ENCODE data around the gene GABRA4.

GABRA4 gene

DNA sequence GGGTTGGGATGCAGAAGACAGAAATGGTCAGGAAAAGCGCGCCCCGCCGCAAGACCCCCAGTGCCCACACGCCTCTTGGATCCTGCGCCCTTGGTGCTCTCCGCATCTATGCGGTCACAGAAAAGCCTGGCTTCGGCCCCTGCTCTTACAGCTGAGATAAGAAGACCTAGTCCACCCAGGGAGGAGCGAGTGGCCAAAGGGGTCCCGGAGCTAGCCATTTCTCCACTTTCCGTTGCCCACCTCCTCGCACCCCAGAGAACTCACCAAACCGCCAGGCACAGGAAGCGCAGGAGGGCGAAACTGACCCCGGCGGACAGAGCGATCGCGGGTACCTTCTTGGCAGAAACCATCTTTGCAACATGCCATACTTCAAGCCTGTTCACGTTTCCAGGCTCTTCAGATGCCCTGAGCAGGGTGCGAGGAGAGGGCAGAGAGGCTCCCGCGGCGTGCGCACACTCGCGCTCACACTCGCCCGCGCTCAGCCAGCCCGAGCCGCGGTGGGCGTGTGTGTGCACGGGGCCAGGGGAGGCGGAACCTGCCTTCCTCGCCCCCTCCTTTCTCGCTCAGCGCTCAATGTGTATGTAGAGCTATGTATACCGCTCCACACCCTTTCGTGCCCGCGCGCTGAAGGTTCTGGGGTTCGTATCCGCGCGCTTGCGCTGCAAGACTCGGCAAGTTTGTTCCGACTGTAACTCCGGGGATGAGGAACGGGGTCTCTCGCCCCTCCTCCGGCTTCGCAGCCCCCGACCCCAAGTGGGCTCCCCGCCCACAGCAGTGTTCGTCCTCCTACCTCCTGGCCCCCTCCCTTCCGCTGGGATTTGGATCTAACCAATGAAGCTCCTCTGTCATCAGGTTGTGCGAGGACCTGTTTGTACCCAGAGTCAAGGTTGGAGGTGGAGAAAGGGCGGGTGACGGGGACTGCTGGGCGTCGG is at the start of gene GABRA4:
Gene GABRA4, minus strand, starts transcription at position 507 of the 932 bp plus-strand sequence. Its CDS starts 157 bp downstream, at position 350.
- peaks cover 4% of the 10 kb centered on the region for H3K9me3 ChIP-seq (ENCODE audit: severe bottlenecking)
- DNase-seq: peak; percentile 7
- no peaks in the 10 kb centered on the region for H3K36me3 ChIP-seq
- H3K27me3 ChIP-seq (ENCODE audit: insufficient read depth, low read depth, severe bottlenecking): no peaks in the 10 kb centered on the region
- TF ChIP-seq, protein P1, sequence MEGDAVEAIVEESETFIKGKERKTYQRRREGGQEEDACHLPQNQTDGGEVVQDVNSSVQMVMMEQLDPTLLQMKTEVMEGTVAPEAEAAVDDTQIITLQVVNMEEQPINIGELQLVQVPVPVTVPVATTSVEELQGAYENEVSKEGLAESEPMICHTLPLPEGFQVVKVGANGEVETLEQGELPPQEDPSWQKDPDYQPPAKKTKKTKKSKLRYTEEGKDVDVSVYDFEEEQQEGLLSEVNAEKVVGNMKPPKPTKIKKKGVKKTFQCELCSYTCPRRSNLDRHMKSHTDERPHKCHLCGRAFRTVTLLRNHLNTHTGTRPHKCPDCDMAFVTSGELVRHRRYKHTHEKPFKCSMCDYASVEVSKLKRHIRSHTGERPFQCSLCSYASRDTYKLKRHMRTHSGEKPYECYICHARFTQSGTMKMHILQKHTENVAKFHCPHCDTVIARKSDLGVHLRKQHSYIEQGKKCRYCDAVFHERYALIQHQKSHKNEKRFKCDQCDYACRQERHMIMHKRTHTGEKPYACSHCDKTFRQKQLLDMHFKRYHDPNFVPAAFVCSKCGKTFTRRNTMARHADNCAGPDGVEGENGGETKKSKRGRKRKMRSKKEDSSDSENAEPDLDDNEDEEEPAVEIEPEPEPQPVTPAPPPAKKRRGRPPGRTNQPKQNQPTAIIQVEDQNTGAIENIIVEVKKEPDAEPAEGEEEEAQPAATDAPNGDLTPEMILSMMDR (IDR thresholded peaks at IDR 0.05; ENCODE audit: low read depth, low read length): no peak
- H3K4me3 ChIP-seq (ENCODE audit: low read depth, low read length): no peak within 1 kb of the TSS
- H3K27ac ChIP-seq: no peak within 1 kb of the TSS

DNA sequence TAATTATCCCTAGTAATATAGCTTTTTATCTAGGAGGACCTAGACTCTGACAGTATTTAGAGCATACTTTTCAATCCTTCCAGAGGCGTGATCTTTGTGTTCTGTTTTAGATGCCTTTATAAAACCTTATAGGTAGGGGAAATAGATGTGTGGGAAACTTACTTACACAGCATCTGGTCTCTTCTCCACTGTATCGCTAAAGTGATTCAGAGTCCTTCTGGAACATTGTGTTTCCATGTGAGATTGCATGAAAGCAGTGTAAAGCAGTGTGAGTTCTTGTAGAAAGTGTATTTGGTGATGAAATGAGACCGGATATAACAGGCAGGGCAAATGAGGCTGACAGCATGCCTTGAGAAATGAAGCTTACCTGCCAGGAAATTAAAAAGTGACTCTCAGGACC is 47.4 kb upstream of the GABRA4 start:
- DNase-seq: no peak
- H3K9me3 ChIP-seq (ENCODE audit: severe bottlenecking): no peaks in the 10 kb centered on the region
- no peak overlapping the region for H3K27ac ChIP-seq
- TF ChIP-seq, protein P1 (IDR thresholded peaks at IDR 0.05; ENCODE audit: low read depth, low read length): no peak
- H3K27me3 ChIP-seq (ENCODE audit: insufficient read depth, low read depth, severe bottlenecking): no peaks in the 10 kb centered on the region
- H3K36me3 ChIP-seq: no peaks in the 10 kb centered on the region
- H3K4me3 ChIP-seq (ENCODE audit: low read depth, low read length): no peak overlapping the region

DNA sequence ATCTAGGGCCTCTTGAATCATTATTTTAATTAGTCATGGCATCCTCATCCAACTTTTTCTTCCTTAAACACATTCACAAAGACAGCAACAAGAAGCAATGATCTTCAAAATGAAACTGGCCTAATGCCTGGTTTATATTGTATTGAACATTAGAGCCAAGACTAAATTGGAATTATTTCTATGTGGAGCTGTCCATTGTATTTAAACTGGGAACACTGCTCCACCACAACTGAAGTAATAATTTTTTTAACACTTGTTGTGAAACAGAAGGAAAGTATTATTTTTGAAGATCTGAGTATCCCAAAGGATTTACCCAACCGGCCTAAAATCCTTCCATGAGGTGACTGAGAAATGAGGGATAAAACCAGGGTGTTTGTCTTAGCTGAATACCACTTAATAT is 44.9 kb upstream of the GABRA4 start:
- H3K9me3 ChIP-seq (ENCODE audit: severe bottlenecking): no peaks in the 10 kb centered on the region
- no peak overlapping the region for H3K27ac ChIP-seq
- no peak for DNase-seq
- no peak overlapping the region for H3K4me3 ChIP-seq (ENCODE audit: low read depth, low read length)
- TF ChIP-seq, protein P1 (IDR thresholded peaks at IDR 0.05; ENCODE audit: low read depth, low read length): no peak
- no peaks in the 10 kb centered on the region for H3K27me3 ChIP-seq (ENCODE audit: insufficient read depth, low read depth, severe bottlenecking)
- no peaks in the 10 kb centered on the region for H3K36me3 ChIP-seq

DNA sequence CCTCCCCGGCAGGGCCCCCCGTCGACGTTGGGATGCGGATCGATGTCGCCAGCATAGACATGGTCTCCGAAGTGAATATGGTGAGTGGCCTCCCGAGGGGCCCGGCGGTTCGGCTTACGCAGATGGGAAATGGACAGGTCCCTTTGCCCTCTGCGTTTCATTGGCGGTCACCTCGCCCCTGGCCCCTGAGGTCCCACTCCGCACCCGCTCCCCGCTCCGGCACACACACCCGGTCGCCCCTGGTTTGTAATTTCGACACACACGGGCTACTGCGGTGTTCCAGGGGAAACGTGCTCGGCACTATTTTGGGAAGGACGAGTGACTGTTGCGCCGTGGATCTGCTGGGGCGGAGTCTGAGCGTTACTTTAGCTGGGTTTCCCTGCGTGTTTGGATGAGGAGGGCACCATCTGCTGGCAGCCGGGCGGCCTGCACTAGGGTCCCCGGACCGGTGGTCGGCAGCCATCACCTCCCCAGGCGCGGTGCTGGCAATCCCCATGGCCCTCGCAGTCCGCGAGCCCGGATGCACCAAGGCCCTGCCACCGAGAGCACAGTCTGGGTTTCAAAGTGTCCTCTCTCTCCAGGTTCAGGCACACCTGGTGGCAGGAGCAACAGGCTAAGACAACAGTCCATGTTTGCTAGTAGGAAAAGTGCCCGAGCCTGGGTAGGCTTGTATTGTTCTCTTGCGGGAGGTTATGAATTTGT is 39.2 kb upstream of the GABRA4 start:
- peak; percentile 86 for DNase-seq
- Histone ChIP-seq H3K27ac (peak overlapping the region; percentile 45), H3K4me3 (ENCODE audit: low read depth, low read length) (peak overlapping the region; percentile 72), H3K36me3 (no peaks in the 10 kb centered on the region), H3K9me3 (ENCODE audit: severe bottlenecking) (no peaks in the 10 kb centered on the region), H3K27me3 (ENCODE audit: insufficient read depth, low read depth, severe bottlenecking) (no peaks in the 10 kb centered on the region)
- TF ChIP-seq, protein P1 (IDR thresholded peaks at IDR 0.05; ENCODE audit: low read depth, low read length): peak; percentile 96

DNA sequence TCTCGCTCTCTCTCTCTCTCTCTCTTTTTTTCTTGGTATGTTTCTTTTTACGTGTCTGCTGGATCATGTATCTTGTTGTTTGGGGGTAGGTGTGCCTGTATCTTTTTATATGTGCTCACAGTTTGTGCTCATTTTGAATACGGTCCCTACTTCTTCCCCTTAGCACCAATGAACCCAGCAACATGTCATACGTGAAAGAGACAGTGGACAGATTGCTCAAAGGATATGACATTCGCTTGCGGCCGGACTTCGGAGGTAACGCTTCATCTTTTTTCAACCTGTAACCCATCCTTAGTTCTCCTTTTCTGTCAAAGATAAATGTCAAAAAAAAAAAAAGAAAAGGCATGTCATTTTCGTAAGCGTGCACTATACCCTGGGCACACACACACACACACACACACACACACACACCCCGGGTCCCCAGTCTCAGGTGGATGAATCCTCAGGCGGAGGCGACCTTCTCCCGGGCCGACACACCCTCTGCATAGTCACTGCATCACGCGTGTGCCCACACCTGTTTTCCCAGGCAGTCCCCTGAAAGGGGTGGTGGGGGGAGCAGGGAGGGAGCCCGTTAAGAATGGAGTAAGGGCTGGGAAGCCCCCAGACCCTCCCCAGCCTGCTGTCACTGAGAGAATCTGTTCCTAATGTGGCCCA is 38.5 kb upstream of the GABRA4 start:
- no peaks in the 10 kb centered on the region for H3K27me3 ChIP-seq (ENCODE audit: insufficient read depth, low read depth, severe bottlenecking)
- no peaks in the 10 kb centered on the region for H3K9me3 ChIP-seq (ENCODE audit: severe bottlenecking)
- no peak overlapping the region for H3K27ac ChIP-seq
- DNase-seq: peak; percentile 19
- TF ChIP-seq, protein P1 (IDR thresholded peaks at IDR 0.05; ENCODE audit: low read depth, low read length): no peak
- no peaks in the 10 kb centered on the region for H3K36me3 ChIP-seq
- H3K4me3 ChIP-seq (ENCODE audit: low read depth, low read length): peak overlapping the region; percentile 72
